OCI-LY1 (cell line): ENCODE measurements around the gene ZFHX3.

Experiments used
- H2AFZ ChIP-seq: fragments of 200-600 bp; sonication (generic), shearing (Covaris generic); 2 replicates; pipeline ENCODE4 v1.6.0; 2014; ENCODE audit warnings: antibody characterized with exemption, mild to moderate bottlenecking, low read length
- H3F3A ChIP-seq: fragments of 200-600 bp; sonication (generic), shearing (Covaris generic); 2 replicates; pipeline ENCODE4 v1.6.0; 2014; ENCODE audit warnings: mild to moderate bottlenecking, antibody characterized with exemption, low read length, moderate library complexity; ENCODE audit not compliant: insufficient read depth
- H3K27ac ChIP-seq: fragments of 200-600 bp; sonication (generic); 2 replicates; pipeline ENCODE4 v1.5.1; 2014; ENCODE audit warnings: low read length, mixed run types, mild to moderate bottlenecking, low read depth; ENCODE audit not compliant: poor library complexity, severe bottlenecking
- H3K27me3 ChIP-seq: fragments of 200-600 bp; sonication (generic); 2 replicates; pipeline ENCODE4 v1.6.0; 2014; ENCODE audit warnings: antibody characterized with exemption, mild to moderate bottlenecking, low read length, moderate library complexity; ENCODE audit not compliant: insufficient read depth
- H3K36me3 ChIP-seq: fragments of 200-600 bp; sonication (generic); 2 replicates; pipeline ENCODE4 v1.6.1; 2014; ENCODE audit warnings: mild to moderate bottlenecking, antibody characterized with exemption, low read length, moderate library complexity, mixed read lengths; ENCODE audit not compliant: insufficient read depth
- H3K4me1 ChIP-seq: fragments of 200-600 bp; sonication (generic); 2 replicates; pipeline ENCODE4 v1.5.1; 2014; ENCODE audit warnings: mild to moderate bottlenecking, low read length, moderate library complexity; ENCODE audit not compliant: insufficient read depth, severe bottlenecking
- H3K4me2 ChIP-seq: fragments of 200-600 bp; sonication (generic), shearing (Covaris generic); 2 replicates; pipeline ENCODE4 v1.6.1; 2014; ENCODE audit warnings: low read length
- H3K4me3 ChIP-seq: fragments of 200-600 bp; sonication (generic); 2 replicates; pipeline ENCODE4 v1.5.1; 2014; ENCODE audit warnings: low read length, low read depth, mild to moderate bottlenecking, mixed read lengths; ENCODE audit not compliant: poor library complexity, severe bottlenecking
- H3K79me2 ChIP-seq: fragments of 200-600 bp; shearing (Covaris generic); 2 replicates; pipeline ENCODE4 v1.6.1; 2016; ENCODE audit warnings: mixed run types, low read length, mixed read lengths; ENCODE audit not compliant: insufficient read depth
- H3K9ac ChIP-seq: fragments of 200-600 bp; sonication (generic), shearing (Covaris generic); 2 replicates; pipeline ENCODE4 v1.6.1; 2014; ENCODE audit warnings: mild to moderate bottlenecking, low read length, mixed read lengths
- H3K9me2 ChIP-seq: fragments of 200-600 bp; sonication (generic), shearing (Covaris generic); 2 replicates; pipeline ENCODE4 v1.6.1; 2014; ENCODE audit warnings: low read depth, mild to moderate bottlenecking, low read length, mixed read lengths
- H3K9me3 ChIP-seq: fragments of 200-600 bp; shearing (Covaris generic); 2 replicates; pipeline ENCODE4 v1.6.1; 2014; ENCODE audit warnings: low read length, mixed read lengths
- H4K20me1 ChIP-seq: fragments of 200-600 bp; sonication (generic), shearing (Covaris generic); 2 replicates; pipeline ENCODE4 v1.6.0; 2016; ENCODE audit warnings: mild to moderate bottlenecking, low read length; ENCODE audit not compliant: insufficient read depth
- CTCF ChIP-seq: fragments of 200-600 bp; sonication (generic), shearing (Covaris generic); IDR thresholded peaks from 2 replicates; pipeline ENCODE4 v1.5.1; 2017; ENCODE audit warnings: mild to moderate bottlenecking, antibody characterized with exemption, low read length, moderate library complexity, mixed read lengths
- EZH2 ChIP-seq: fragments of 200-600 bp; sonication (generic), shearing (Covaris generic); IDR thresholded peaks from 2 replicates; pipeline ENCODE4 v1.8.0; 2017; ENCODE audit warnings: borderline replicate concordance, mixed run types, mild to moderate bottlenecking, antibody characterized with exemption, low read length, moderate library complexity, mixed read lengths

ZFHX3 gene

GRCh38 chr16:72910875-72911274 is 137.1 kb downstream of the ZFHX3 start:
- H3K4me3 ChIP-seq, result no peak overlapping the region
- H3K27me3 ChIP-seq, result no peaks in the 10 kb centered on the region
- TF ChIP-seq CTCF, result no peak
- TF ChIP-seq EZH2, result no peak
- H2AFZ ChIP-seq, result no peak overlapping the region
- H3K4me1 ChIP-seq, result no peaks in the 10 kb centered on the region
- H3K9ac ChIP-seq, result no peak overlapping the region
- H4K20me1 ChIP-seq, result no peaks in the 10 kb centered on the region
- no peaks in the 10 kb centered on the region for H3K9me3 ChIP-seq
- no peaks in the 10 kb centered on the region for H3K36me3 ChIP-seq
- no peaks in the 10 kb centered on the region for H3K79me2 ChIP-seq
- no peaks in the 10 kb centered on the region for H3K9me2 ChIP-seq
- H3K4me2 ChIP-seq, result no peak overlapping the region
- no peak overlapping the region for H3K27ac ChIP-seq
- no peaks in the 10 kb centered on the region for H3F3A ChIP-seq

GRCh38 chr16:72910381-72910780 is 137.5 kb downstream of the ZFHX3 start:
- Histone ChIP-seq H3K9me3 (no peaks in the 10 kb centered on the region), H3K4me3 (no peak overlapping the region), H3K79me2 (no peaks in the 10 kb centered on the region), H3K36me3 (no peaks in the 10 kb centered on the region), H4K20me1 (no peaks in the 10 kb centered on the region), H3K4me2 (no peak overlapping the region), H3K4me1 (no peaks in the 10 kb centered on the region), H2AFZ (no peak overlapping the region), H3F3A (no peaks in the 10 kb centered on the region), H3K9ac (no peak overlapping the region), H3K27ac (no peak overlapping the region), H3K9me2 (no peaks in the 10 kb centered on the region), H3K27me3 (no peaks in the 10 kb centered on the region)
- TF ChIP-seq EZH2 (no peak), CTCF (no peak)

GRCh38 chr16:72909196-72909595 is 138.7 kb downstream of the ZFHX3 start:
- H3K4me1 ChIP-seq, result no peaks in the 10 kb centered on the region
- no peak overlapping the region for H3K27ac ChIP-seq
- no peaks in the 10 kb centered on the region for H4K20me1 ChIP-seq
- no peaks in the 10 kb centered on the region for H3K79me2 ChIP-seq
- H3K36me3 ChIP-seq, result no peaks in the 10 kb centered on the region
- H3K9me3 ChIP-seq, result no peaks in the 10 kb centered on the region
- no peak overlapping the region for H3K9ac ChIP-seq
- H3K9me2 ChIP-seq, result no peaks in the 10 kb centered on the region
- H3K4me3 ChIP-seq, result no peak overlapping the region
- no peak overlapping the region for H2AFZ ChIP-seq
- no peak for TF ChIP-seq CTCF
- no peak for TF ChIP-seq EZH2
- no peaks in the 10 kb centered on the region for H3K27me3 ChIP-seq
- no peaks in the 10 kb centered on the region for H3F3A ChIP-seq
- no peak overlapping the region for H3K4me2 ChIP-seq
